Measurements from ENCODE around the gene LOX.

Gene LOX

GRCh38 chr5:122054266-122054665 is 23.8 kb downstream of the LOX start:
- Histone ChIP-seq H3K4me3 (ENCODE audit: low read depth in 1 of 2, low read length in 2 of 2) (no peak overlapping the region), H3K9ac (ENCODE audit: low read depth in 1 of 2, low read length in 2 of 2) (no peak overlapping the region), H3K9me3 (ENCODE audit: control insufficient read depth in 1 of 2, low read length in 2 of 2) (no peaks in the 10 kb centered on the region), H3K4me1 (ENCODE audit: control insufficient read depth in 1 of 2, insufficient read depth in 2 of 2, low read length in 2 of 2) (no peaks in the 10 kb centered on the region), H3K27me3 (ENCODE audit: control insufficient read depth in 1 of 2, insufficient read depth in 2 of 2, low read length in 2 of 2) (no peaks in the 10 kb centered on the region), H3K36me3 (ENCODE audit: control insufficient read depth in 1 of 2, insufficient read depth in 2 of 2, low read length in 2 of 2) (no peaks in the 10 kb centered on the region), H3K27ac (ENCODE audit: low read depth, low read length) (no peak overlapping the region)

GRCh38 chr5:122053181-122054109 is 24.6 kb downstream of the LOX start:
- H3K9me3 ChIP-seq (ENCODE audit: control insufficient read depth in 1 of 2, low read length in 2 of 2) = no peaks in the 10 kb centered on the region
- no peak overlapping the region for H3K27ac ChIP-seq (ENCODE audit: low read depth, low read length)

GRCh38 chr5:122051569-122051968 is 26.5 kb downstream of the LOX start:
- no peak overlapping the region for H3K4me3 ChIP-seq (ENCODE audit: low read depth in 1 of 2, low read length in 2 of 2)
- H3K27me3 ChIP-seq (ENCODE audit: control insufficient read depth in 1 of 2, insufficient read depth in 2 of 2, low read length in 2 of 2) = no peaks in the 10 kb centered on the region
- H3K4me1 ChIP-seq (ENCODE audit: control insufficient read depth in 1 of 2, insufficient read depth in 2 of 2, low read length in 2 of 2) = no peaks in the 10 kb centered on the region
- no peak overlapping the region for H3K27ac ChIP-seq (ENCODE audit: low read depth, low read length)
- no peaks in the 10 kb centered on the region for H3K9me3 ChIP-seq (ENCODE audit: control insufficient read depth in 1 of 2, low read length in 2 of 2)
- H3K9ac ChIP-seq (ENCODE audit: low read depth in 1 of 2, low read length in 2 of 2) = no peak overlapping the region
- H3K36me3 ChIP-seq (ENCODE audit: control insufficient read depth in 1 of 2, insufficient read depth in 2 of 2, low read length in 2 of 2) = no peaks in the 10 kb centered on the region

More at GRCh38 chr5:122053181-122054109, 24.6 kb downstream of the LOX start:
- H3K4me3 ChIP-seq (ENCODE audit: low read depth in 1 of 2, low read length in 2 of 2) = no peak overlapping the region
- H3K27me3 ChIP-seq (ENCODE audit: control insufficient read depth in 1 of 2, insufficient read depth in 2 of 2, low read length in 2 of 2) = no peaks in the 10 kb centered on the region
- H3K9ac ChIP-seq (ENCODE audit: low read depth in 1 of 2, low read length in 2 of 2) = no peak overlapping the region
- H3K4me1 ChIP-seq (ENCODE audit: control insufficient read depth in 1 of 2, insufficient read depth in 2 of 2, low read length in 2 of 2) = no peaks in the 10 kb centered on the region
- no peaks in the 10 kb centered on the region for H3K36me3 ChIP-seq (ENCODE audit: control insufficient read depth in 1 of 2, insufficient read depth in 2 of 2, low read length in 2 of 2)

- H3K27ac ChIP-seq (ENCODE audit: low read depth, low read length) = no peak overlapping the region
These were observed 27.1 kb downstream of the LOX start for GRCh38 chr5:122050959-122051358.

GRCh38 chr5:122040636-122041302 is 37.3 kb downstream of the LOX start:
- Histone ChIP-seq H3K27me3 (ENCODE audit: control insufficient read depth in 1 of 2, insufficient read depth in 2 of 2, low read length in 2 of 2) (no peaks in the 10 kb centered on the region), H3K4me1 (ENCODE audit: control insufficient read depth in 1 of 2, insufficient read depth in 2 of 2, low read length in 2 of 2) (no peaks in the 10 kb centered on the region), H3K27ac (ENCODE audit: low read depth, low read length) (no peak overlapping the region), H3K9me3 (ENCODE audit: control insufficient read depth in 1 of 2, low read length in 2 of 2) (no peaks in the 10 kb centered on the region), H3K4me3 (ENCODE audit: low read depth in 1 of 2, low read length in 2 of 2) (no peak overlapping the region), H3K36me3 (ENCODE audit: control insufficient read depth in 1 of 2, insufficient read depth in 2 of 2, low read length in 2 of 2) (no peaks in the 10 kb centered on the region), H3K9ac (ENCODE audit: low read depth in 1 of 2, low read length in 2 of 2) (no peak overlapping the region)

More at GRCh38 chr5:122050959-122051358, 27.1 kb downstream of the LOX start:
- Histone ChIP-seq H3K4me1 (ENCODE audit: control insufficient read depth in 1 of 2, insufficient read depth in 2 of 2, low read length in 2 of 2) (no peaks in the 10 kb centered on the region), H3K36me3 (ENCODE audit: control insufficient read depth in 1 of 2, insufficient read depth in 2 of 2, low read length in 2 of 2) (no peaks in the 10 kb centered on the region), H3K9ac (ENCODE audit: low read depth in 1 of 2, low read length in 2 of 2) (no peak overlapping the region), H3K9me3 (ENCODE audit: control insufficient read depth in 1 of 2, low read length in 2 of 2) (no peaks in the 10 kb centered on the region), H3K27me3 (ENCODE audit: control insufficient read depth in 1 of 2, insufficient read depth in 2 of 2, low read length in 2 of 2) (no peaks in the 10 kb centered on the region), H3K4me3 (ENCODE audit: low read depth in 1 of 2, low read length in 2 of 2) (no peak overlapping the region)

- H3K36me3 ChIP-seq (ENCODE audit: control insufficient read depth in 1 of 2, insufficient read depth in 2 of 2, low read length in 2 of 2) = no peaks in the 10 kb centered on the region
- H3K4me3 ChIP-seq (ENCODE audit: low read depth in 1 of 2, low read length in 2 of 2) = no peak overlapping the region
- H3K27ac ChIP-seq (ENCODE audit: low read depth, low read length) = no peak overlapping the region
- H3K27me3 ChIP-seq (ENCODE audit: control insufficient read depth in 1 of 2, insufficient read depth in 2 of 2, low read length in 2 of 2) = no peaks in the 10 kb centered on the region
- no peak overlapping the region for H3K9ac ChIP-seq (ENCODE audit: low read depth in 1 of 2, low read length in 2 of 2)
- no peaks in the 10 kb centered on the region for H3K9me3 ChIP-seq (ENCODE audit: control insufficient read depth in 1 of 2, low read length in 2 of 2)
- H3K4me1 ChIP-seq (ENCODE audit: control insufficient read depth in 1 of 2, insufficient read depth in 2 of 2, low read length in 2 of 2) = no peaks in the 10 kb centered on the region
These were observed 41.7 kb downstream of the LOX start for GRCh38 chr5:122036326-122036725.

GRCh38 chr5:122035913-122036312 is 42.1 kb downstream of the LOX start:
- Histone ChIP-seq H3K27me3 (ENCODE audit: control insufficient read depth in 1 of 2, insufficient read depth in 2 of 2, low read length in 2 of 2) (no peaks in the 10 kb centered on the region), H3K9ac (ENCODE audit: low read depth in 1 of 2, low read length in 2 of 2) (no peak overlapping the region), H3K4me1 (ENCODE audit: control insufficient read depth in 1 of 2, insufficient read depth in 2 of 2, low read length in 2 of 2) (no peaks in the 10 kb centered on the region), H3K9me3 (ENCODE audit: control insufficient read depth in 1 of 2, low read length in 2 of 2) (no peaks in the 10 kb centered on the region), H3K4me3 (ENCODE audit: low read depth in 1 of 2, low read length in 2 of 2) (no peak overlapping the region), H3K27ac (ENCODE audit: low read depth, low read length) (no peak overlapping the region), H3K36me3 (ENCODE audit: control insufficient read depth in 1 of 2, insufficient read depth in 2 of 2, low read length in 2 of 2) (no peaks in the 10 kb centered on the region)

GRCh38 chr5:122031836-122032235 is 46.2 kb downstream of the LOX start:
- Histone ChIP-seq H3K27ac (ENCODE audit: low read depth, low read length) (no peak overlapping the region), H3K9me3 (ENCODE audit: control insufficient read depth in 1 of 2, low read length in 2 of 2) (no peaks in the 10 kb centered on the region), H3K9ac (ENCODE audit: low read depth in 1 of 2, low read length in 2 of 2) (no peak overlapping the region), H3K4me1 (ENCODE audit: control insufficient read depth in 1 of 2, insufficient read depth in 2 of 2, low read length in 2 of 2) (no peaks in the 10 kb centered on the region), H3K27me3 (ENCODE audit: control insufficient read depth in 1 of 2, insufficient read depth in 2 of 2, low read length in 2 of 2) (no peaks in the 10 kb centered on the region), H3K36me3 (ENCODE audit: control insufficient read depth in 1 of 2, insufficient read depth in 2 of 2, low read length in 2 of 2) (peaks cover 0 to 6% of the 10 kb centered on the region in 2 donors), H3K4me3 (ENCODE audit: low read depth in 1 of 2, low read length in 2 of 2) (no peak overlapping the region)

GRCh38 chr5:122030251-122030650 is 47.8 kb downstream of the LOX start:
- Histone ChIP-seq H3K27ac (ENCODE audit: low read depth, low read length) (no peak overlapping the region), H3K9me3 (ENCODE audit: control insufficient read depth in 1 of 2, low read length in 2 of 2) (no peaks in the 10 kb centered on the region), H3K4me3 (ENCODE audit: low read depth in 1 of 2, low read length in 2 of 2) (no peak overlapping the region), H3K27me3 (ENCODE audit: control insufficient read depth in 1 of 2, insufficient read depth in 2 of 2, low read length in 2 of 2) (no peaks in the 10 kb centered on the region), H3K9ac (ENCODE audit: low read depth in 1 of 2, low read length in 2 of 2) (no peak overlapping the region), H3K4me1 (ENCODE audit: control insufficient read depth in 1 of 2, insufficient read depth in 2 of 2, low read length in 2 of 2) (no peaks in the 10 kb centered on the region), H3K36me3 (ENCODE audit: control insufficient read depth in 1 of 2, insufficient read depth in 2 of 2, low read length in 2 of 2) (peaks cover 0 to 6% of the 10 kb centered on the region in 2 donors)

- no peak overlapping the region for H3K27ac ChIP-seq (ENCODE audit: low read depth, low read length)
- no peak overlapping the region for H3K9ac ChIP-seq (ENCODE audit: low read depth in 1 of 2, low read length in 2 of 2)
- H3K36me3 ChIP-seq (ENCODE audit: control insufficient read depth in 1 of 2, insufficient read depth in 2 of 2, low read length in 2 of 2) = peaks cover 0 to 6% of the 10 kb centered on the region in 2 donors
- no peaks in the 10 kb centered on the region for H3K4me1 ChIP-seq (ENCODE audit: control insufficient read depth in 1 of 2, insufficient read depth in 2 of 2, low read length in 2 of 2)
- no peaks in the 10 kb centered on the region for H3K9me3 ChIP-seq (ENCODE audit: control insufficient read depth in 1 of 2, low read length in 2 of 2)
- no peaks in the 10 kb centered on the region for H3K27me3 ChIP-seq (ENCODE audit: control insufficient read depth in 1 of 2, insufficient read depth in 2 of 2, low read length in 2 of 2)
- H3K4me3 ChIP-seq (ENCODE audit: low read depth in 1 of 2, low read length in 2 of 2) = no peak overlapping the region
These were observed 48.2 kb downstream of the LOX start for GRCh38 chr5:122029818-122030217.

All from duodenal mucosa (tissue), 2 donors.